Activated naive CD4-positive, alpha-beta T cell treated with Interleukin-2 at 50 U/mL for 16 hours (primary cell): ENCODE results near the gene CTR9.
A peak's percentile ranks its signal among the peaks of the same experiment; 100 is the strongest.
"Not testable (repeated sequence)": the region's sequence is repeated elsewhere in the genome, so short reads cannot be mapped to it uniquely, and the experiment has no call there.

ENCODE experiments used
- DNase-seq: peaks from one replicate; pipeline ENCODE4 v3.0.0-alpha.2; 2020

The CTR9 gene

DNA sequence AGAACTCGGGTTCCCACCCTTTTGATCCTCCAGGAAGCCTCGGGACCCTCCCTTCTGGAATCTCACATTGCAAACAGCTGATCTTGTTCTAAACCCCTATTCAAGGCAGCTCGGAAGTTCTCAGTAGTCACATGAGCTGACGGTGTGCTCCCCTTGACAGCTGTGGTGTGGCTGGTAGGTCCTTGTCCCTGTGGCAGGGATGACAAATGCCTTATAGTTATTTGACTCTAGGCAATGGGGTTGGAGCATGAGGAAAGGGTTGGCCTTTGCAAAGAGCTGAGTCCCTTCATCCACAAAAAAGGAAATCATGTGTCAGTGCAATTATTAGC, 34.1 kb downstream of the CTR9 start:
- no peak for DNase-seq

GRCh38 chr11:10786451-10786850, 35.4 kb downstream of the CTR9 start:
- DNase-seq: no peak

- DNase-seq: peak; percentile 83
These were observed 41.5 kb downstream of the CTR9 start for GRCh38 chr11:10792385-10793068.

GRCh38 chr11:10793470-10794255, 42.6 kb downstream of the CTR9 start:
- DNase-seq: no peak

DNA sequence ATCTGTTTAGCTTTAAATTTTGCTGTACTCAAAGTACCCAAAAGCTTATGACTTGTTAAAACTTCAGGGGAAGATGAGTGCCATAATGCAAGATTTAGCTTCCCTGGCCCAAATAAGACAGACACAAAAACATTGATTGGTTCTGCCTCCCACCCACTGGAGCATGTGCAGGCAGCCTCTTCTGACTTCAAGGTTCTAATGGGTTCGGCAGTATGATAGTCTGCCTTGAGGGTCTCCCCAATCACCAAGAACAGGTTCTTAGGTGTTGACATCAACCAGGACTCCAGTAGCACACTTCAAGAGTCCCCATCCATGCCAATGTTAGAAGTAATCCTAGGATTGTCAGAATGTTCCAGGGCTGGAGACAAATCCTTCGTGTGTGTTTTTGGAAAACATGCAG, 45.1 kb downstream of the CTR9 start:
- no peak for DNase-seq

- no peak for DNase-seq
These were observed 46.0 kb downstream of the CTR9 start for GRCh38 chr11:10797001-10797400.

- DNase-seq: no peak
These were observed 46.5 kb downstream of the CTR9 start for GRCh38 chr11:10797531-10797930.

GRCh38 chr11:10798330-10798928, 47.4 kb downstream of the CTR9 start:
- DNase-seq: no peak

GRCh38 chr11:10800292-10800691, 49.2 kb downstream of the CTR9 start:
- no peak for DNase-seq

GRCh38 chr11:10803676-10804075, 52.6 kb downstream of the CTR9 start:
- DNase-seq: no peak

DNA sequence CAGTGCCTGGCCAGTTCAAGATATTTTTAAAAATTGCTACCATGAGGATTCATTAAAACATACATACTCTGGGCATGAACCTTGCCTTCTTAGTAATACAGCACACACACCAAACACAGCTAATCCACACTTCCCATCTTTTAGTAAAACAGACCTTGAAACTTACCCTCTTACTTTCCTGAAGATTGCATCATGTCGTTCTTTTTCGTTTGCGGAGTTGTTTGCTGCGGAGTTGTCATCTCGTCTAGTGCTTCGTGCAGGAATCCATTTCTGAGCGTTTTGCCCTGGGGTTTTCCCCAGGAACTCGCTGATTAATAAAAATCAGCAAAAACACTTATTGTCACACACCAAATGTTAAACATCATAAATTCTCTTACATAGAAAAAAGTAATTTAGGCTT, 54.7 kb downstream of the CTR9 start:
- DNase-seq: no peak

DNA sequence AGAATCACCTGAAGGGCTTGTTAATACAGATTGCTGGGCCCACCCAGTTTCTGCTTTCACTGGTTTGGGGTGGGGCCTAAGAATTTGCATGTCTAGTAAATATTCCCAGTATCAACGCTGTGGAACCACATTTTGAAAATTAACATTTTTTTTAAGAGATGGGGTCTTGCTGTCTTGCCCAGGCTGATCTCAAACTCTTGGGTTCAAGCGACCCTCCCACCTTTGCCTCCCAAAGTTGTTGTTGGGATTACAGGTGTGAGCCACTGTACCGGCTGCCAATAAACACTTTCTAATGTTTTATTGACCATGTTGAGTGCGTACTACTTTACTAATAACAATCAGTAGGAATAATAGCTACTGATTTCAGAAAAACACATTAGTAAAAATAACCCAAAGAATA, 55.2 kb downstream of the CTR9 start:
- no peak for DNase-seq

GRCh38 chr11:10807493-10808234, 56.6 kb downstream of the CTR9 start:
- peak; percentile 52 for DNase-seq

GRCh38 chr11:10808235-10808552, 57.1 kb downstream of the CTR9 start:
- DNase-seq: no peak

DNA sequence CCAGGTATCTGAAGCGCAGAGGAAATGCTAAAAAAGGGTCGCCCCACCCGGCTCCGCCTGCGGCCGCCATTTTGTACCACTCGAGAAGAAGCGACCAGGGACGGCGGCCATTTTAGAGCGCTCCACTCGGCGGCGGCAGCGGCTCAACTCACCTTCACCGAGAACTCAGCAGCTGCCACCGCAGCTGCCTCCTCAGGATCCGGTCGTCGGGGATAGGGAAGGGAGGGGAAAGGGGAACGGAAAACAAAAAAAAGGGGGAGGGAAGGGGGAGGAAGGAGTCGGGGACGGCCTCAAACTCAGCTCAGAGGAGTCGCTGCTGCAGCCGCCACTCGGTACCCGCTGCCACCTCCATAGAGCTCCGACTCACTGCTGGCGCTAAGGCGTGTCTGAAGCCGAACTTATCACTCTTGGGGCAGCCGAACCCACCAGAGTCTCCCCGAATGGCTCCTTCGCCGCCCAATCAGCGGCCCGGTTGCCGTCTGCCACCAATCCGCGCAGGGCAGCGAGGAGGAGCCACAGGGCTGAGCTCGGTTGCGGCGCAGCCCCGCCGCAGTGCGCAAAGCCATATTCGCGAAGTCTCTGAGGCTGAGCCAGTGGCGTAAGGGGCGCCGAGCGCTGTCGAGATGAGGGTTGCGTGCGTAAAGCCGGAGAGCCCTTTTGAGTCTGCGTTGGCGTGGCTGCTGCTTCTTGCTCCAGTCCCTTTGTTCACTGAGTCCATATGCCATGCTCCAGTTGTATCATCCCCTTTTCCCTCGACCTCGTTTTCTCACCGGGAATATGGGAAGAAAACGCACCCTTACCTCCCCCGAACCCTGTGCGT, 57.7 kb downstream of the CTR9 start, which contains the start of gene EIF4G2:
TSS of gene EIF4G2 (minus strand) at position 374 of the 820 bp plus-strand sequence.
- DNase-seq: peak; percentile 98

DNA sequence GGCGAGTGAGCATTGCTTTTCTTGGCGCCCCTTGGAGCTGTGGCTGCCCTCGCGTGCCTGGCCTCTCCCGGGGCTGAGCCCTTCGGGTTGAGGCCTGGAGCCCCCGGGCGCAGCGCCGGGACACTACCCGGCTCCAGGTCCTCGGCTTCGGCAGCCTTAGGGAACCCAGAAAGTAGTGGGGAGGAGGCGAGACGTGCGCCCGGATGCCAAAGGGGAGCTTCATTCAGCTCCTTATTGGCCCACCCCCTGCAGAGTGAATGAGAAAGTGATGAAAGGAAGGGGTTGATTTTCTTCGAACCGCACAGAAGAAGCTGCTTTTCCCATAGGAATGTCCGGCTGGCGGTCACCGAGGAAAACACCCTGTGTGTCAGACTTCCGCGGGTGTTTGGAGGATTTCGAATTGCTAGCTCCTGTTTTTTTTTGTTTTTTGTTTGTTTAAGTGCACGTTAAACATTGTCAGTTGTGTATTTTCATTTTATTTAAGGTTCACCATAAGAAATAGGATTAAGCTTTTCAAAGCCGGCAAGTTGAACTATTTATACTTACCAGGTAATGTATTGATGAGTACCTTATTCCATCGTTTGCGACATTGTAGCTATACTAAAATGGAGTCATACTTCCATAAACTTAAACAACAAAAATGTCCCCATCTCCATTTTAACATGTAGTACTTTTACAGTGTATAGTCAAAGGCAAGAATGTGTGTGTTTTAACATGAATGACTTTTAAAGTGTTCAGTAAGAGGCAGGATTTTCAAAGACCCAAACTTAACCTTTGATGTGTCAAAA, 58.5 kb downstream of the CTR9 start:
- peak; percentile 48 for DNase-seq

GRCh38 chr11:10813945-10814344, 62.9 kb downstream of the CTR9 start:
- DNase-seq: no peak

DNA sequence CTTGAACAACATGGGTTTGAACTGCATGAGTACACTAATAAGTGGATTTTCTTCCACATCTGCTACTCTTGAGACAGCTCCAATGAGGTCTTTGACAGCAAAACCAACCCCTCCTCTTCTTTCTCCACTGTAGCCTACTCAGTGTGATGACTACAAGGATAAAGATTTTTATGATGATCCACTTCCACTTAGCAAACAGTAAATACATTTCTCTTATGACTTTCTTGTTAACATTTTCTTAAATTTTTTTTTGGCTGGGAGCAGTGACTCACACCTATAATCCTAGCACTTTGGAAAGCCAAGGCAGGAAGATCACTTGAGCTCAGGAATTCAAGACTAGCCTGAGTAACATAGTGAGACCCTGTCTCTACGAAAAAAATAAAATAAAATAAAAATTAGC, 67.5 kb downstream of the CTR9 start:
- no peak for DNase-seq

- DNase-seq: not testable (repeated sequence)
These were observed 71.4 kb downstream of the CTR9 start for GRCh38 chr11:10822491-10822890.

DNA sequence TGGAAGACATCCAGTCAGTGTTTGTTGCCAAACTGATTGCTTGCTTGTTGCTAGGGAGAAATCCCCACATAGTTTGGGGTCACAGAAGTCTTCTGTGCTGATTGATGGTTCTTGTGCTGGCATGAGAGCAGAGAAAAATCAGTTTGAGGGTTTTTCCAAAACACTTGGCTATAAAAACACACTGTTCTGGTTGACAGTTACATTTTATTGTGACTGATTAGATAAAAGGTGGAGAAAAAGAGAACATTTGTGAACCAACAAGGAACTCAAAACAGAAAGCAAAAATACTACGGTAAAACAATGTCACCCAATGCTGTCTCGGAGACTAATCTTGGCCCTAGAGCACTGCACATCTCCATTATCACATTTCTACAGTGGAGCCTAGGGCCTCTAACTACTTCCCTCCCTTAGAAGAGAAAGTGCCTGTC, 72.1 kb downstream of the CTR9 start:
- no peak for DNase-seq

DNA sequence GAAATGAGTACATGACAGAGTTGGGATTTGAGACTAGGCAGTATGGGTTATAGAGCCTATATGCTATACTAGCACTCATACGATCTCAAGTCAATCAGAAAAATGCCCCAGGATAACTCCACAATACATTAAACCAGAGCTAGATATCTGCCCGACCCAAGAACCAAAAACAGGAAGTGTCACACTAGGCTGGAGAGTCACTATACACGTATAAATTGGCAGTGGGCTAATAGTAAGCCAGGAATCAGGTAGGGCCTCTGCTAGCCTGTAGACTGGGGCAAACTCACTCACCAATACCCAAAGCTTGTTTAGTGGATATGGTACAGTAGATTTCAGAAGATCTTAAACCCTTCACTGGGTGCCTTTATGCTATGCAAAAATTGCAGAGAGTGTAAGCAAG, 73.8 kb downstream of the CTR9 start:
- no peak for DNase-seq

DNA sequence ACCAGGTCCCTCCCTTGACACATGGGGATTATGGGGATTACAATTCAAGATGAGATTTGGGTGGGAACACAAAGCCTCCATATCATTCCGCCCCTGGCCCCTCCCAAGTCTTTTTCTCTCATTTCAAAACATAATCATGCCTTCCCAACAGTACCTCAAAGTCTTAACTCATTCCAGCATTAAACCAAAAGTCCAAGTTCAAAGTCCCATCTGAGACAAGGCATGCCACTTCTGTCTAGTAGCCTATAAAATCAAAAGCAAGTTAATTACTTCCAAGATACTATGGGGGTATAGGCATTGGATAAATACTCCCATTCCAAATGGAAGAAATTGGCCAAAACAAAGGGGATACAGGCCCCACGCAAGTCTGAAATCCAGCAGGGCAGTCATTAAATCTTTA, 77.4 kb downstream of the CTR9 start:
- no peak for DNase-seq
